ENCODE data around the gene ANKIB1.

- no peak for TF ChIP-seq CTCF (conservative IDR thresholded peaks at IDR 0.05; ENCODE audit: low read length)
- no peak for TF ChIP-seq EZH2phosphoT487 (IDR thresholded peaks at IDR 0.05; ENCODE audit: borderline replicate concordance)
These were observed 51.2 kb downstream of the ANKIB1 start for GRCh38 chr7:92296880-92297445.

Data from Loucy (cell line).